CD4-positive, alpha-beta T cell treated with Interleukin-6 at 100 ng/mL for 8 hours (primary cell): ENCODE measurements around the gene ALDH3A2.

Experiments
- DNase-seq: peaks from one replicate; pipeline ENCODE4 v3.0.0-alpha.2; 2020; ENCODE audit warnings: mixed read lengths, low spot score

Gene ALDH3A2

DNA sequence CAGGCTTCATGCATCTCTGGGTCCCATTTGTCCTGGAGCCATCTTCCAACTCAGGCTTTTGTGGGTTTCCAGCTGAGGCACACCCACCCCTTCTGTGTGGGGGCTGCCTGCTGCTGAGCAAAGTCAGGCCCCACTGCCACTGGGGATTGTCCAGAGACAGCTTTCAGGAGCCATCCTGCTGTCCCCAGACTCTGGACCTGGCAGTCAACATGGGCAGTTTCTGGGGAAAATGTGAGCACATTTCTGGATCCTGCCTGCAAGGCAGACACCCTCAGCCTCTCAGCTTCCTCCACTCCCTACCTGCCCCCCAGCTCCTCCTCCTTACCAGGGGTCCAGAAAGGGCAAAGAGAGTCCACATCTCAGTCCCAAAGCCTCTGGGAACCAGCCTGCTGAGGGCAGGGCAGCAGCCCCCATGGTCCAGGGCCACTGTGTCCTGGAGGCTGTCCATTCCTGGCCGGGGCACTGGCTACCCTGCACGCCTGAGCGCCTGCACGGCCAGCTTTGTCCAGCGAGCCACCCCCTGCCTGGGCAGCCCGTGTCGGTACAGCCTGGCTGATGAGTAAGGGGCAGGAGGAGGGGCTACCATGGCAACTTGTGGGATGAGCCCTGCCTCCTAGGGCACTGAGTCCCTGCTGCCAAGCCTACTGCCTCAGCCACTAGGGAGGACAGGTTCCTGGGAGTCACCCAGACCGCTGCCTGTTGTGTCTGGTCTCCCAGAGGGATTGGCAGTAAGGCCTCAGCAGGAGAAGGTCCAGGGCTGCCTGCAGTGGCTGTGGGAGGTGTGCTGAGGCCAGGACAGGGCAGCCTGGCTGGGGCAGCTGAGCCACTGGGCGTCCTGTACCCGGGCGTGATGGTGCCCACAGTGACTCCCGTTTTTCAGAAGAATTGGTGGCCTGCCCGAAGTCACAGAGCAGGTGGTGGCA lies 67.8 kb downstream of the ALDH3A2 start, which contains the start of gene SLC47A2:
Gene SLC47A2 (minus strand): TSS at position 477 of the 923 bp plus-strand sequence. CDS start 29 bp downstream, at position 448.
- no peak for DNase-seq

DNA sequence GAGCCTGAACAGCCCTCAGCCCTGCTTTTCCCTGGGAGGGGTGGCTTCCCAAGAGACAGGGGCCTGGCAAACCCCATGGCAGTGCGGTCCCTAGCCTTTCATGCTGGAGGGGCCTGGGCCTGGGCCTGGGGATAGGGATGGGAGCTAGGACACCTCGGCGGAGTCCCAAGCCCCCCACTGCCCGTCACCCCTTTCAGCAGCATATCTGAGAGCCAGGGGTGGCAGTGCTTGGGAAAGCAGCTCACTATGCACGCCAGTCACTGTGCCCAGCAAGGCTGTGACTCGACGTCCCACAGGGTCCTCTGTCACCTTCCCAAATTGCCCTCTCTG lies 68.4 kb downstream of the ALDH3A2 start:
- DNase-seq: no peak

DNA sequence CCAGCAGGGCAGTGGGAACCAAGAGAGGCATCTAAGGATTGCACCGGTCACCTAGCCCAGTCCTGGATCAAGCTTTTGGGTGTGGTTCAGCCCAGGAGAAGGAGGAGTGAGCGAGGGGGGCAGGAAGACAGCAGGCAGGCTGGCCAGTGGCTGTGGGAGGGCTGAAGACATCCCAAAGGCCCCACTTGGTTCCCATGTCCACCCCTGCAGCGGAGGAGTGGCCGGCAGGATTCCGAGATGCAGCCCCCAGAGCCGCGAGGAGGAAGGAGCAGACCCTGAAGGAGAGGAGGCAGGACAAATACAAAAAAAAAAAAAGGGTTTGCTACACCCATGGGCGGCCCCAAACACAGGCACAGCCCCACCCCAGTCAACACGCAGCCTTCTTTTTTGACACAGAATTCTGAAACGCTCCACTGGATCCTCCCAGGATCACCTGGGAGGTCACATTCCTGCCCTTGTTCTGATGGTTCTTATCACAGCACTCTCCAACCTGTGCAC lies 68.9 kb downstream of the ALDH3A2 start:
- no peak for DNase-seq

DNA sequence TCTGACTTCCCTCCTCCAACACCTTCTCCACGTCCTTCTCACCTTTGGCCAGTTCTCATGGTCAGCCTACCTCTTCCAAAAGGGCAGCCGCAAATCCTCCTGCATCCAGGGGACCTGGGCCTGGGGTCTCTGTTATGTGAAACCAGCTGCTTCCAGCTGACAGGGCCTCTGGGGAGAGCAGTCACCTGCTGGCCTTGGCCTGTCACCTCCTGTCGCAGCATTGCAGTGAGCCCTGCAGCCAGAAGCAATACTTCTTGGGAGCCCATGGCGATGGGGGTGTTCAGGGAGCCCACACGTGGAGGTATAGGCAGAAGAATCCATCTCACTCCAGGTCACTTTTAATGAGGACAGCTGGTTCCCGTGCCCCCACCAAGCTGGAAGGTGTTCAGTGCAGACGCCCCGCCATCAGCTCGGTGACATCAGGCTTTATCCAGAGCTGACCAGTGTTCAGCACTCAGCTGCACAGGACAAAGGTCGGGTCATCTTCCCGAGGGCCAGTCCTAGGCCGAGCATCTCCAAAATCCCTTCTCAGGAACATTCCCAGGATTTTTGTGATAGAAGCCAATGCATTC lies 69.6 kb downstream of the ALDH3A2 start:
- DNase-seq: no peak

DNA sequence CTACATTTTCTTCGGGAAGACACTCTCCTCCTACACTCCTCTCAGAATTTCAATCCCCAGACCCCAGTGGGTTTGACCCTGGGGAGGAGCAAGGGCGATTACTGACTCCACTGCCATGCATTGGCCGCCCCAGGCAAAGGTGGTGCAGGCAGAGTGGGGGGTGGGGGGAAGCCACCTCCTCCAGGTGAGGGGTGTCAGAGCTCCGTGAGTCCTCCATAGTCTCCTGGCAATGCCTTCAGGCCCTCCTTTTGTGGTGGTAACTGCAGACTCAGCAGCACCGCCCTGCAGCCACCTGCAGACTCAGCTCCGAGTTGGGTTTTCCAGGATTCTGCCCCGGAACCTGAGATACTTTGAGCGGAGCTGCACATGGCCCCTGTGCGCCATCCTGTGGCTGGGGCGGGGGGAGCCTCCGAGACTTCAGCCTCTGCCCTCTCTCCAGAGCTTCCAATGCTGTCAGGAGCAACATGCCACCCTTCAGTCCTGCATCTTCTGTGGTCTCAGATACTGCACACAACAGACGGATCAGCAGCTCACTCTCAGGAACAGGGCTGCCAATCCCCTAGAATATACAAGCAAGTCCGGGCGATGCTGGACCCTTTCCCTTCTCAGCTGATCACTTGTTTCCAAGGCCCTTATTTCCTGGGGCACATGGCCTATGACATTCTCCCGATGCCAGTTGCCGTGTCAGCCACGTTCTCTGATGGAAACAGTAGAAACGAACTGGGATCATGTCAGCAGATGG lies 70.2 kb downstream of the ALDH3A2 start:
- DNase-seq: no peak

DNA sequence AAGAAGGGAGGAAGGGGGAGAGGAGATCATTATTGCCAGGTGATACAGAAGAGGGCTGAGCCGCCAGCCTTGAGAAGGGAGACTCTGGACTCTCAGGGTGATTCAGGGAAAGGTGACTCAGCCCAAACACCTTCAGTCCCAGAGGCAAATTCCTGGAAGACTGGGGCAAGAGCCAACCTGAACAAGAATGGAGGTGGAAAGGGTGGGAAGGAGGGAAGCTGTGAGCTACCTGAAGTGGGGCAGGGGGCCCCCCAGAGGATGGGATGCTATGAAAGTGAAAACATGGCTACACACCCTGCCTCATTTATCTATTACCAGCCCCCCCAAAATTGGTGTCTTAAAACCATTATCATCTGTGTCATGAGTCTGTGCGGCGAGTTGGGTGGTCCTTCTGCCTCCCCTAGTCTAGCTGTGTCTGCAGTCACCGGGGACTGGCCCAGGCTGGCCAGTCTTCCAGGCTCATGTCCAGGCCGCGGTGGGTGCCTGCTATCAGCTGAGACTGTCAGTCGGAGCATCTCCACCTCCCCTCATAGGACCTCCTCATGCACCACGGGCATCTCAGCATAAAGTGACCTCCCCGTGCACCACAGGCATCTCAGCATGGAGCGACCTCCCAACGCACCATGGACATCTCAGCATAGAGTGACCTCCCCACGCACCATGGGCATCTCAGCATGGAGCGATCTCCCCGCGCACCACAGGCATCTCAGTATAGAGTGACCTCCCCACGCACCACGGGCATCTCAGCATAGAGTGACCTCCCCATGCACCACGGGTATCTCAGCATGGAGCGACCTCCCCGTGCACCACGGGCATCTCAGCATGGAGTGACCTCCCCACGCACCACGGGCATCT lies 71.0 kb downstream of the ALDH3A2 start:
- no peak for DNase-seq

DNA sequence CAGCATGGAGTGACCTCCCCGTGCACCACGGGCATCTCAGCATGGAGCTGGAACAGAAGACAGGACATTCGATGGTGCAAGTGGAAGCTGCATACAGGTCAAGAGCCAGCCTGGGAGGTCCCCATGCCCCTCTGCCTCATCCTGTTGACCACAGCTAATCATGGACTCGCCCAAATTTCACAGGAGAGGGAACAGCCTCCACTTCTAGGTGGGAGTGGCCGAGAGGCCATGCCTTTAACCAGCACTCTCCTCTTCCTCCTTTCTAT lies 71.6 kb downstream of the ALDH3A2 start:
- DNase-seq: no peak

DNA sequence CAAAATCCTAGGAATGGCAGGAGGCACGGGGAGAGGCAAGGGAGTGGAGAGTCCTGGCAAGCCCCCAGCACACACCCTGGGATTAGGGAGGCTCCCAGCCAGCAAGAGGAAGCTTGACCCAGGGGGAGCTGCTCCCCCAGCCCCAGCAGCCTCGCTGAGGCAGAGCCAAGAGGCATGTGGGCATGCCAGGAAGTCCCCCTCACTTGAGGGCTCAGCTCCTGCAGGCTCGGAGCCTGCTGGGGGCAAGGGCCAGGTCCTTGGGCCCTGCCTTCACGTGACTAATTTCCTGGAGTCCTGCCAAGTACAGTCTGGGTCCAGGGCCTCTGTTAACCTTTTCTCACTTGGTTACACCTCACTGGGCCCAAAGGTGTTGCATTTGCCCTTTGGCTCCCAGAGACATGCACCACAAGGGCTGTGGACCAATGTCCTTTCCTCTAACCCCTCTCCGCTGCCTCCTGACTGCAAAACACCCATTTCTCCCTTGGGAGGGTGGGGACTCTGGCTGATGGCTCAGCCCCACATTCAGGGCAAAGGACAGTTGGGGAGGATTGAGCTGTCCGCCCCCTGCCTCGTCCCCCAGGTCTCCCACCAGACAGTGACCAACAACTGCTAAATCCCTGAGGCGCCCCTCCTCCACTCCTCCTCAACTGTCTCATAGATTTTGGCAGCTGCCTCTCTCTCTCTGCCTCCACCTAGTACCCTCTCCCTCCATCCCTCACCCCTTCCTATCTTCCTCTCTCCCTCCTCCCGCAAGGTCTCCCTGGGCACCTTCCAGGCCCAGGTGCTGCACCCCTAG lies 72.3 kb downstream of the ALDH3A2 start:
- no peak for DNase-seq

DNA sequence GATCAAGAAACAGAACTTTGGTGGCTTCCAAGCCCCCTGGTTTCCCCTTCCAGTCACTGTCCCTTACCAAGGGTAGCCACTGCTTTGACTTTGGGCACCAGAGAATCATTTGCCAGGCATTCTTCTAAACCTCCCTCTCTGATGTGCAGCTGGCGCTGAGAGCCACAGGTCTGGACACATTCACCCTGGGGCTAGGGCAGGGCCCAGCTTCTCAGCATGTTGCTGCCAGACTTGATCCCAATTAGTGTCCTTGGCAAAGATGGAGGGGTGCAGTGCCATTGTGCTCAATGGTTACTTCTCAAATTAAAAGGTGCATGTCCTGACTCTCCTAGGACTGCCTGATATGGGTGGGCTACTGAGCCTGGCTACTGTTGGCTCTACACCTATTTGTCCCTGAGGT lies 75.4 kb downstream of the ALDH3A2 start:
- DNase-seq: no peak

DNA sequence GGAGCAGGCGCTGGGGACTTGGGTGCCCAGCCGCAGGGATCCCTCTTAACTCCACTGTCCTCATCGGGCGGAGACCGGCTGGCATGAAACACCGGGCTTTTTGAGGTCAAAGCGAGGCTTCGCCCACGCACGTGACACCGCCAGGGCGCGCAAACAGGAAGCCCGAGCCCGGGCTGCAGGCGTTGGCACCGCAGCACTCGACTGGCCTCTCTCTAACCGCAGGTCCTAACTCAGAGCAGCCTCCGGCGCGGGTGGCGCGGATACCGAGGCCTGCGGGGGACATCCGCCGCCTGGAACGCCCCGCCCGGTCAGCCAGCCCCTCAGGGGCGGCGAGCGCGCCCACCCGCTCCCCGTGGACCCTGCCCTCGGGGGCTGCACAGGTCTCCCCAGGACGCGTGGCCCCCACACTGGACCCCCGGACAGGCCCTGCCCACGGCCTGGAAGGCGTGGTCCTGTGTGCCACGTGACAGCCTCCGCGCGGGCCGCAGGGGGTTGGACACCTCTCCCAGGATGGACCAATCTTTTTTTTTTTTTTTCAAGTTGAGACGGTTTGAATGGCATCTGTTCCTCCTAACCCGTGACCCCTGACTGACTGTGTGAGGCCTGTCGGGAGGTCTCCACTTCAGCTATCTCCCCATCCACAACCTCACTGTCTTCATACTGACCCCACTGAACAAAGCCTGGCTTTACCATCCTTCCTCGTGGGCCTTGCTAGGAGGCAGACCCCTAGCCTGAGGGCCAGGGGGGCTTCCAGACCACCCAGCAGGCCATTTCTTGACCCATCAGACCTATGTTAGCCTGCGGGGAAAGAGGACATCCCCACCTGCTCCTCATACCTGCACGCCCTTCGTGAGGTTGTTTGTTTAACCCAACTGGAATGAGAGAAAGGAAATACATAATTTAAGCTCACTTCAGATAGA lies 76.2 kb downstream of the ALDH3A2 start:
- peak; percentile 48 for DNase-seq

DNA sequence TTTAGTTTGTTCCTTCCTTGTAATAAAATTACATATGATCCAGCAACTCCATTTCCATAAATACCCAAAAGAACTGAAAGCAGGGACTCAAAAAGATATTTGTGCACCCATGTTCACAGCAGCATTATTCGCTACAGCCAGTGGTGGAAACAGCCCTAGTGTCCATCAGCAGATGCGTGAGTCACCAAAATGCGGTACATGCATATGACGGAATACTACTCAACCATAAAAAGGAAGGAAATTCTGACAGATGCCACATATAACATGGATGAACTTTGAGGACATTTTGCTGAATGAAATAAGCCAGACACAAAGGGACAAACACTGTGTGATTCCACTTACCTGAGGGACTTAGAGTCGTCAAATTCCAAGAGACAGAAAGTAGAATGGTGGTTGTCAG lies 76.9 kb downstream of the ALDH3A2 start:
- DNase-seq: no peak

DNA sequence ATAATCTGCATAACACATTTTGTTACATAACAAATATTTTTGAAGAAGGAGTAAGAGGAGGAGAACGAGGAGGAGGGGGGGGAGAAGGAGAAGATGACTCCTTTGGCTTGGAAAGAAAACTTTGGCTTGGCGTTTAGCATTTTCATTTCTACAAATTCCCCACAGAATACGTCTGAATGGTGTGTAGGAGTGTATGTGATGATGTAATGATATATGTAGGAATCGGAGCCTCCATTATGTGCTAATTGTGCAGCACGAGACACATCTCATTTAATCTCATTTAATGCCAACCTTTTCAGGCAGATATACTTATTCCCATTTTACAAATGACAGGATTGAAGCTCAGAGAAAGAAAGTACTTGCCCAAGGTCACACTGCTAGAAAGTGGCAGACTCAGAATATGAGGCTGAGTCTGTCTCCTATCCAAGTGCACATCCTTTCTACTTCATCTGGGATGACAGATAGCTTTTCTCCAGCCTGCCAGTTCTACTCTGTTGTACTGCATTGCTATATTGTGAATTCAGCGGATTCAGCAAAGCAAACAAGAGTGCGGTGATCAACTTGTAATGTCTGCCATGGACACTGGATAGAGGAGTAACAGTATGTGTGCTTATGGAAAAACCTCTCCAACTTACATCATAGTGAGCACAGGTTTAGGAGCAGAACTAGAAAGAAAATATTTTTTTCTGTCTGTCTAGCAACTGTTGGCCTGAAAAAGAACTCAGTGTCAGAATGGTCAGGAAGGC lies 78.3 kb downstream of the ALDH3A2 start:
- DNase-seq: no peak
